Breast epithelium (tissue), 3 donors: ENCODE data around the gene SDK1.

Source experiments
- POLR2A ChIP-seq: fragments of 450-650 bp; IDR thresholded peaks from one replicate; pipeline ENCODE4 v1.6.1; 2016; ENCODE audit warnings: antibody characterized with exemption, mild to moderate bottlenecking, moderate library complexity
- POLR2AphosphoS5 ChIP-seq, 3 donors: sonication (generic); formaldehyde crosslinking; IDR thresholded peaks; one replicate each; pipeline ENCODE4 v1.6.1; 2017; ENCODE audit warnings: antibody characterized with exemption in 3 of 3
- TF ChIP-seq, protein P1 (sequence below), 3 donors: fragments of 450-650 bp; IDR thresholded peaks; one replicate each; pipeline ENCODE4 v1.5.1; 2016 to 2017; ENCODE audit warnings: antibody characterized with exemption in 3 of 3, mild to moderate bottlenecking in 3 of 3, moderate library complexity in 3 of 3

DNA sequence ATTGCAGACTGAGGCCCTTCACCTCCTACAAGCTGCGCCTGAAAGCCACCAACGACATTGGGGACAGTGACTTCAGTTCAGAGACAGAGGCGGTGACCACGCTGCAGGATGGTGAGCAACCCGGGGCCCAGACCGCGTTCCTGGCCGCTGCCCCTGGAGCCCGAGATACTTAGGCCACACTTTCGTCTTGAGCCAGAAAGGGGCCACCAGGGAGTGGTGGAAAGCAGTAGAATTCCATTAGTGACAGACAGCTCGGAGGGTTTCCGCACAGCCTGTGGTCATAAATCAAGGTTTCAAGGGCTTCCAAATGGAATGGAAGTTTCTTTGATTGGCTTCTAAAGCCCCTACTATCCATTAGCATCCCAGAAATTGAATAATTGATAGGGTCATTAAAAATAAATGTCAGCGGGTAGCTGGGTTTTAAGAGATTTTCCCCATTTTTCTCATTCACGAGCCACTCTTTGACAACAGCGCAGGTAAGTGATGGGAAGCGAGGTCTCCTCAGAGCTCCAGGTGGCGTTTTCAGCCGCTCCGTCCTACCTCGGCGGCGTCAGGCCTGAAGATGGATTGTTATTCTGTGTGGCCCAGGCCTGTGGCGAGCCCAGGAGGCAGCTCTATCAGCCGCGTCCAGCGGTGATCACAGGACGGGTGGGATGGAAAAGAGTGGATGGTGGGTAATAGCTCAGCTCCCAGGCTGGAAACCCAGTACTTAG is 857.5 kb downstream of the SDK1 start:
- TF ChIP-seq POLR2AphosphoS5 (IDR thresholded peaks at IDR 0.05) (no peak), POLR2A (no peak)
- TF ChIP-seq, protein P1, sequence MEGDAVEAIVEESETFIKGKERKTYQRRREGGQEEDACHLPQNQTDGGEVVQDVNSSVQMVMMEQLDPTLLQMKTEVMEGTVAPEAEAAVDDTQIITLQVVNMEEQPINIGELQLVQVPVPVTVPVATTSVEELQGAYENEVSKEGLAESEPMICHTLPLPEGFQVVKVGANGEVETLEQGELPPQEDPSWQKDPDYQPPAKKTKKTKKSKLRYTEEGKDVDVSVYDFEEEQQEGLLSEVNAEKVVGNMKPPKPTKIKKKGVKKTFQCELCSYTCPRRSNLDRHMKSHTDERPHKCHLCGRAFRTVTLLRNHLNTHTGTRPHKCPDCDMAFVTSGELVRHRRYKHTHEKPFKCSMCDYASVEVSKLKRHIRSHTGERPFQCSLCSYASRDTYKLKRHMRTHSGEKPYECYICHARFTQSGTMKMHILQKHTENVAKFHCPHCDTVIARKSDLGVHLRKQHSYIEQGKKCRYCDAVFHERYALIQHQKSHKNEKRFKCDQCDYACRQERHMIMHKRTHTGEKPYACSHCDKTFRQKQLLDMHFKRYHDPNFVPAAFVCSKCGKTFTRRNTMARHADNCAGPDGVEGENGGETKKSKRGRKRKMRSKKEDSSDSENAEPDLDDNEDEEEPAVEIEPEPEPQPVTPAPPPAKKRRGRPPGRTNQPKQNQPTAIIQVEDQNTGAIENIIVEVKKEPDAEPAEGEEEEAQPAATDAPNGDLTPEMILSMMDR (IDR thresholded peaks at IDR 0.05): no peak
